GM19023 (cell line): Measurements from ENCODE around the gene ZNF730.
"Not testable (repeated sequence)": the region's sequence is repeated elsewhere in the genome, so short reads cannot be mapped to it uniquely, and the experiment has no call there.

ENCODE experiments used
- ATAC-seq: cut with Tn5 transposase; IDR thresholded peaks from one replicate; pipeline ENCODE4 v1.9.1; 2021; ENCODE audit warnings: mild to moderate bottlenecking, moderate library complexity; ENCODE audit not compliant: unreplicated experiment

The ZNF730 gene

DNA sequence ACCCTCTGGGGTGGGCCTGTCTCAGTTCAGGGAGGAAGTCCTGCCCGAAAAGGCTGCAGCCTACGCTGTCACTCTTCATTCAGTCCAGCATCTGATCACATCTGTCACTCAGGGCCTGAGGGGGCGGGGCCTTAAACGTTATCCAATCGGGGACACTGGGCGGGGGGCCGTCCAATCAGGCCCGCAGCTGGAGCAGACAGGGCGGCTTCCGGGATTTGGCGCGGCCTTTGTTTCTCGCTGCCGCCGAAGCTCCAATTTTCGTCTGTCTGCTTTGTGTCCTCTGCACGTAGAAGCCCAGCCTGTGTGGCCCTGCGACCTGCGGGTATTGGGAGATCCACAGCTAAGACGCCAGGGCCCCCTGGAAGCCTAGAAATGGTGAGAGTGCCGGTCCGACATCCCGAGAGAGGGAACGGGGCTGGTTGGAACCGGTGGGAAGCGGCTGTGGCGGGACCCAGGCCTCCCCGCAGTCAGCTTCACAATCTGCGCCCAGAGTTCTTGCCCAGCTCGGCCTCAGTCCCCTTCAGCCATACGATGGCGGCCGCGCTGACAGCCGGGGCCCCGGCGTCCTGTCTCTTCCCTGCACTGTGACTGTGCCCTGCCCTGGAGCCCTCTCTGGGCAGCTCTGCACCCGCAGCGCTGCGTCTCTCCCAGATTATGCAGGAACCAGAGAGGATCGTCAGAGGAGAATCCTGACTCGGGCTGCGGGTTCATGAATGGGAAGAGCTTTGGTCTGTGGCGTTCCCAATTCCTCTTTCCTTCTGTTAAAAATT lies at the start of gene ZNF730:
ZNF730 (plus strand) TSS at position 224 of the 770 bp plus-strand sequence; CDS start at position 373, 149 bp downstream.
- peak; percentile 85 for ATAC-seq

- ATAC-seq: no peak
These were observed 46.3 kb upstream of the ZNF730 start for GRCh38 chr19:23070353-23071146.

DNA sequence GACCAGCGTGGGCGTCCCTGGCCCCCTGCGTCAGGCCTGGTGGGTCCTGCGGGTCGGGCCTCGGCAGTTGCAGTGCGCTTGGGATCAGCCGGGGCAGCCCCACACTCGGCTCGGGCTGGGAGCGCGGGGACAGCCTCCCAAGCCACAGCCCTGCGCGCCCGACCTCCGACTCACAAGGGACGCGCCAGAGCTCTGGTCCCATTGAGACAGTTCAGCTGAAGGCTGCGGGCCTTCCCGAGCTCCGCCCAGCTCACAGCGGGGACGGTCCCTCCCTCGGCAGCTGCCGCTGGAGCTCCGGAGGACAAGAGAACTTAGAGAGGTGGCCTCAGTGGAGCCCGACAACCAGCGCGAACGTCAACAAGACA lies 45.7 kb upstream of the ZNF730 start:
- ATAC-seq: no peak

- ATAC-seq: peak; percentile 74
These were observed 41.6 kb upstream of the ZNF730 start for GRCh38 chr19:23075031-23075733.

DNA sequence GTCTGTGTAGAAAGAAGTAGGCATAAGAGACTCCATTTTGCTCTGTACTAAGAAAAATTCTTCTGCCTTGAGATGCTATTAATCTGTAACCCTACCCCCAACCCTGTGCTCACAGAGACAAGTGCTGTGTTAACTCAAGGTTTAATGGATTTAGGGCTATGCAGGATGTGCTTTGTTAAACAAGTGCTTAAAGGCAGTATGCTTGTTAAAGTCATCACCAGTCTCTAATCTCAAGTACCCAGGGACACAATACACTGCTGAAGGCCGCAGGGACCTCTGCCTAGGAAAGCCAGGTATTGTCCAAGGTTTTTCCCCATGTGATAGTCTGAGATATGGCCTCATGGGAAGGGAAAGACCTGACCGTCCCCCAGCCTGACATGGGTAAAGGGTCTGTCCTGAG lies 39.0 kb upstream of the ZNF730 start:
- ATAC-seq: not testable (repeated sequence)

DNA sequence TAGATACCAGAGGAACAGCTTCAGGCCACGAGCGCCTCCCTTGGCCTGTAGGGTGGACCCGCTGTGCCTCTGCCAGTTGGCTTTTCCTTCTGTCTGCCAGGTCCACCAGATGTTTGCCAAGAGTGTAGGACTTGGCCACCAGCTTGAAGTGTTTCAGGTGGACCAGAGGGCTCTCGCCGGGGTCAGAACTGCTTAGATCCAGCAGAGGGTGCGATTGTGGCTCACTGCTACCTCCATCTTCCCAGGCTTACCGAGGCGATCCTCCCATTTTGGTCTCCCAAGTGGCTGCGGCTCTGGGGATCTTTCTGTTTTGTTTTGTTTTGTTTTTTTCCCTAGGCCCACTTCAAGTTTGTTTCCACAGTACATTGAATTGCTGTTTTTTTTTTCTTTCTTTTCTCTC lies 23.0 kb upstream of the ZNF730 start:
- no peak for ATAC-seq

DNA sequence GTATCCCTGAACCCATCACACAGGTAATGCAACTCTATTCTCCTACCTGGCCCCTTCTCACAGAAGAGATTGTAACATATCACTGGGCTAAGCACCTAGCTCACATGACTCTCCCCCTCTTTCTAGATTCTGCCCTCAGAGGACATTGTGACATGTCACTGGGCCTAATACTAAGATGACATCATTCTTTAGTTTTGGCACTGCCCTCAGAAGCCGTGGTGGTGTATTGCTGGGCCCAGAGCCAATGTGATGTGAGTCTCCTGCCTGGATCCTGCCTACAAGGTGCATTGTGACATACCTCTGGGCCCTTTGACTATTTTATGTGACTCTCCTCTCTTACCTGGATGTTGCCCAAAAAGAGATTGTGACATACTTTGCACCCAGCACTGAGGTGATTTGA lies 21.4 kb upstream of the ZNF730 start:
- ATAC-seq: no peak

- no peak for ATAC-seq
These were observed 18.5 kb upstream of the ZNF730 start for GRCh38 chr19:23098286-23098685.

- no peak for ATAC-seq
These were observed 17.8 kb upstream of the ZNF730 start for GRCh38 chr19:23098988-23099387.

DNA sequence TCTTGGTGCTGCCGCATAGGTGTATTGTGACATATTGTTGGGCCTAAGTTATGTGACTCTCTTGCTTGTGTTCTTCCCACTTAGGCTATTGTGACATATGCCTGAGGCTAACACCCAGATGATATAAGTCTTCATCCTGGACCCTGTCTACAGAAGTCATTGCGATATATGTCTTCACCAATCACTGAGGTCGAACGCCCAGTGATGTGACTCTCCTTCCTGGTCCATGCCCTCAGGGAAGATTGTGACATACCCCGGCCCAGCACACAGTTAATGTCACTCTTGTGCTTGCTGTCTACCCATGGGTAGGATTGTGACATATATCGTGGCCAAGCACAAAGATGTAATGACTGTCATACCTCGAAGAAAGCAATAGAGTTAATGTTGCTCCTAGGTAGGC lies 16.9 kb upstream of the ZNF730 start:
- ATAC-seq: no peak

DNA sequence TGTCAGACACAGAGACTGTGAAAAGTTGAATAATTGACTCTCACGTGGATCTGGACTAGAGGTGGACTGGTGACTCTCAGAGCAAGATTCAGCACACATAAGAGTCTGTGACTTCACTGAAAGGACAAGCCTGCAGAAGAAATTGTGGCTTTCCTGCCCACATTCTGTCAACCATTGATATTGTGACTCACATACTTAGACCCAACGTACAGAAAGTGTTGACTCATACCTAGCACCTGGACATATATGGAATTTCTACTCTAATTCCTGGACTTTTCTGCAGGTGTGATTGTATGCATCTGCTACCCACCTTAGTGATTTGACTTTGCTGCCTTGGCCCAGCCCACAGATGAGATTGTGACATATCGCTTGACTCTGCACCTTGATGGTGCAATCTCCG lies 15.6 kb upstream of the ZNF730 start:
- no peak for ATAC-seq

DNA sequence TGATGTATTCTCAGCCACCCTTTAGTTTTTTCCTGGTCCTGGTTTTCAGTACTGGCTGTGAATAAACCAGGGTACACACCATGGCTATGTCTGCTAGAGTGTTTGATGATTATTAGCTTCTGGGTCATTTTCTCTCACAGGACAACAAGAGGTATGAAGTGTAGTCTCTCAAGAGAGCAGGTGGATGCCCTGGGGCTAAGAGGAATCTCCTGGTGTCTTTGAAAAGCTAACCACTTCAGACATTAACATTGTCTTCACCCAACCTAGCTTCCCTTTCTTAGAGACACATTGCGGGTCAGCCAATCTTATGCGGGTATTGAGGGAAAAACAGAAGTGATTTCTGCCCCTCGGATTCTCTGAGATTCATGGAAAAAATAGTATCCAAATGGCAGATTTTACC lies 1.6 kb downstream of the ZNF730 start:
- no peak for ATAC-seq

DNA sequence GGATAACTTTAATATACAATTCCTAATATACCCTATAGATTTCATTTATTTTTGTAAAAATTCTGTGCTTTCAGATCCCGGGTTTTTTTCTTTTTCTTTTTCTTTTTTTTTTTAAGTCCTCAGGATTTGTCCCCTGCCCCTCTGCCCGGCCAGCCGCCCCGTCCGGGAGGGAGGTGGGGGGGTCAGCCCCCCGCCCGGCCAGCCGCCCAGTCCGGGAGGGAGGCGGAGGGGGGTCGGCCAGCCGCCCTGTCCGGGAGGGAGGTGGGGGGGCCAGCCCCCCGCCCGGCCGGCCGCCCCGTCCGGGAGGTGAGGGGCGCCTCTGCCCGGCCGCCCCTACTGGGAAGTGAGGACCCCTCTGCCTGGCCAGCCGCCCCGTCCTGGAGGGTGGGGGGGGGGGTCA lies 17.4 kb downstream of the ZNF730 start:
- not testable (repeated sequence) for ATAC-seq

DNA sequence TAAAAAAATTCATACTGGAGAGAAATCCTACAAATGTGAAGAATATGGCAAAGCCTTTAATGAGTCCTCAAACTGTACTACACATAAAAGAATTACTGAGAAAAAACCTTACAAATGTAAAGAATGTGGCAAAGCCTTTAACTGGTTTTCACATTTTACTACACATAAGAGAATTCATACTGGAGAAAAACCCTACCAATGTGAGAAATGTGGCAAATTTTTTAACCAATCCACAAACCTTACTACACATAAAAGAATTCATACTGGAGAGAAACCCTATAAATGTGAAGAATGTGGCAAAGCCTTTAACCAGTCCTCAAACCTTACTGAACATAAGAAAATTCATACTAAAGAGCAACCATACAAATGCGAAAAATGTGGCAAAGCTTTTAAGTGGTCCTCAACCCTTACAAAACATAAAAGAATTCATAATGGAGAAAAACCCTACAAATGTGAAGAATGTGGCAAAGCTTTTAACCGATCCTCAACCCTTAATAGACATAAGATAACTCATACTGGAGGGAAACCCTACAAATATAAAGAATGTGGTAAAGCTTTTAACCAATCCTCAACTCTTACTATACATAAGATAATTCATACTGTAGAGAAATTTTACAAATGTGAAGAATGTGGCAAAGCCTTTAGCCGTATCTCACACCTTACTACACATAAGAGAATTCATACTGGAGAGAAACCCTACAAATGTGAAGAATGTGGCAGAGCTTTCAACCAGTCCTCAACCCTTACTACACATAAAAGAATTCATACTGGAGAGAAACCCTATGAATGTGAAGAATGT lies 29.0 kb downstream of the ZNF730 start:
- ATAC-seq: no peak

- no peak for ATAC-seq
These were observed 43.9 kb downstream of the ZNF730 start for GRCh38 chr19:23160766-23161165.

- ATAC-seq: not testable (repeated sequence)
These were observed 51.5 kb downstream of the ZNF730 start for GRCh38 chr19:23168286-23168685.

GRCh38 chr19:23183251-23183650 lies 66.4 kb downstream of the ZNF730 start:
- ATAC-seq: no peak

DNA sequence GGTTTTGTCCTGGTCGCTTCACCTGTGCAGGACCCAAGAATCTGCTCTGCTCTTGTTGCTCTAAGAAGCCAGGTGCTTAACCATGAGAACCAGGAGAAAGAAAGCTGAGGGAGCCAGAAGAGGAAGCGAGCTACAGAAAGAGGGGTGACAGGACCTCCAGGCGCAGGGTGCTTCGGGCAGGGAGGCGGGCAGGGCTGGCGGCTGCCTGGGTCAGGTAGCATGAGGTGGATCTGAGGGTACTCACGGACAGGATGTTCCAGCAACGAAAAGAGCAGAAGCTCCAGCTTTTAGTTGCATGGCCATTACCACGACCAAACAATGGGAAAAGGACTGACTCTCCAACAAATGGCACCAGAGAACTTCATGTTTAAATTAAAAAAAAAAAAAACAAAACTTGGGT lies 73.5 kb downstream of the ZNF730 start:
- no peak for ATAC-seq
